K562 (cell line): ENCODE data around the gene ZNF652. TPM values are rescaled to one million over a fixed set of nuclear protein-coding genes. Genes with fewer than 3 reads are reported as not detected.

Experiments used
- ATAC-seq: fragments of 200-7000 bp; cut with Tn5 transposase; 3 replicates; pipeline ENCODE4 v1.9.1; 2020; ENCODE audit warnings: moderate library complexity
- BruUV-seq: library from RNA; stranded (reverse); fragments of 400-500 nt; replicated peaks from 2 replicates; lab custom pipeline; 2021; lab: Mats Ljungman, UMichigan
- CTCF ChIA-PET: fragments of 300-600 bp; formaldehyde crosslinking; extraction: SDS; loops from one replicate; lab custom pipeline; 2021; ENCODE audit warnings: low intra/inter-chr PET ratio; lab: Yijun Ruan, JAX
- POLR2A ChIA-PET: fragments of 300-600, 350-650 bp; sonication (Branson Sonifier 250); formaldehyde crosslinking; extraction: SDS; loops from one replicate; lab custom pipeline; 2021; ENCODE audit warnings: antibody characterized with exemption, inconsistent platforms; lab: Yijun Ruan, JAX
- DNase-seq, 4 experiments: peaks; one replicate each; pipeline versions ENCODE4 v3.0.0 to v3.0.0-alpha.2; 2011 to 2018; ENCODE audit warnings: low spot score in 3 of 4, mixed read lengths in 3 of 4; ENCODE audit errors: extremely low read depth in 1 of 4
- FAIRE-seq: peaks from 2 replicates; lab custom pipeline; 2011; peaks lifted over from hg19 to GRCh38; lab: Jason Lieb, UNC
- H2AFZ ChIP-seq: 2 replicates; pipeline ENCODE4 v1.6.0; 2011; ENCODE audit warnings: low read depth, low read length, control low read depth, inconsistent platforms
- H3K27ac ChIP-seq: fragments of 200-600 bp; 3 replicates; pipeline ENCODE4 v1.8.0; 2011; ENCODE audit warnings: low read depth, mild to moderate bottlenecking, control low read depth, inconsistent platforms, low read length, moderate library complexity, mixed read lengths; ENCODE audit errors: extremely low read depth
- H3K27me3 ChIP-seq, 2 experiments: fragments of 300-600 bp in 1 of 2; 2 replicates in 1 of 2; 3 replicates in 1 of 2; pipeline versions ENCODE4 v1.6.0 to v1.8.0; 2011; ENCODE audit warnings: inconsistent platforms in 2 of 2, low read length in 2 of 2, mild to moderate bottlenecking in 1 of 2, mixed read lengths in 1 of 2, moderate library complexity in 1 of 2; ENCODE audit not compliant: control insufficient read depth in 2 of 2, insufficient read depth in 2 of 2
- H3K36me3 ChIP-seq: fragments of 300-600 bp; 3 replicates; pipeline ENCODE4 v1.8.0; 2011; ENCODE audit warnings: mild to moderate bottlenecking, low read length, inconsistent platforms; ENCODE audit not compliant: control insufficient read depth, insufficient read depth
- H3K4me1 ChIP-seq, 2 experiments: fragments of 200-600 bp in 1 of 2; replicated peaks in 1 of 2; 2 replicates in 1 of 2; 3 replicates in 1 of 2; pipeline versions ENCODE4 v1.5.1 to v1.8.0; 2011; ENCODE audit warnings: inconsistent platforms in 2 of 2, low read length in 2 of 2, mild to moderate bottlenecking in 1 of 2, mixed read lengths in 1 of 2, moderate library complexity in 1 of 2; ENCODE audit not compliant: control insufficient read depth in 2 of 2, insufficient read depth in 2 of 2
- H3K4me2 ChIP-seq: 2 replicates; pipeline ENCODE4 v1.6.1; 2011; ENCODE audit warnings: low read length, control low read depth, inconsistent platforms, mixed read lengths; ENCODE audit not compliant: insufficient read depth
- H3K4me3 ChIP-seq: fragments of 200-600 bp; sonication (generic), shearing (Covaris generic); 2 replicates; pipeline ENCODE4 v1.5.1; 2016; ENCODE audit warnings: control low read depth, inconsistent platforms
- H3K79me2 ChIP-seq: fragments of 200-600 bp; 3 replicates; pipeline ENCODE4 v1.8.0; 2011; ENCODE audit warnings: low read length, inconsistent platforms; ENCODE audit not compliant: control insufficient read depth, insufficient read depth
- H3K9ac ChIP-seq, 2 experiments: 2 replicates each; pipeline versions ENCODE4 v1.6.0 to v1.6.1; 2011; ENCODE audit warnings: low read depth in 2 of 2, low read length in 2 of 2, control low read depth in 1 of 2, inconsistent platforms in 1 of 2, mild to moderate bottlenecking in 1 of 2, mixed read lengths in 1 of 2; ENCODE audit not compliant: insufficient read depth in 1 of 2
- H3K9me1 ChIP-seq: one replicate; pipeline ENCODE4 v1.6.0; 2011; ENCODE audit warnings: inconsistent platforms, mild to moderate bottlenecking, low read length, moderate library complexity; ENCODE audit not compliant: control insufficient read depth, insufficient read depth
- H3K9me3 ChIP-seq: replicated peaks from 2 replicates; pipeline ENCODE4 v1.5.1; 2011; ENCODE audit warnings: low read depth, low read length, inconsistent platforms; ENCODE audit not compliant: control insufficient read depth, insufficient read depth
- H4K20me1 ChIP-seq: replicated peaks from 2 replicates; pipeline ENCODE4 v1.6.1; 2011; ENCODE audit warnings: low read length, inconsistent platforms, mixed read lengths; ENCODE audit not compliant: control insufficient read depth, insufficient read depth
- CC2D1A ChIP-seq: fragments of 450-650 bp; IDR thresholded peaks from 2 replicates; pipeline ENCODE4 v1.6.1; 2017; ENCODE audit warnings: mild to moderate bottlenecking
- DDX20 ChIP-seq: fragments of 450-650 bp; IDR thresholded peaks from 2 replicates; pipeline ENCODE4 v1.6.1; 2016; ENCODE audit warnings: missing genetic modification characterization, low read depth, mild to moderate bottlenecking, missing compliant biosample characterization, moderate library complexity
- DPF2 ChIP-seq: fragments of 450-650 bp; IDR thresholded peaks from 2 replicates; pipeline ENCODE4 v1.6.1; 2016
- FOXM1 ChIP-seq, 2 experiments: fragments of 450-650 bp in 1 of 2; sonication (generic) in 1 of 2; formaldehyde crosslinking in 1 of 2; IDR thresholded peaks; 2 replicates each; pipeline versions ENCODE4 v1.6.1 to v1.9.0; 2017 to 2022; ENCODE audit warnings: low read depth in 2 of 2, mild to moderate bottlenecking in 2 of 2, missing genetic modification reagents in 1 of 2, moderate library complexity in 1 of 2
- GABPA ChIP-seq: fragments of 200-800 bp; sonication (Bioruptor generic); conservative IDR thresholded peaks from 2 replicates; pipeline ENCODE4 v1.6.1; 2016; ENCODE audit warnings: low read depth, missing genetic modification characterization, missing compliant biosample characterization
- KLF6 ChIP-seq: fragments of 250-450 bp; sonication (Bioruptor Pico); IDR thresholded peaks from 2 replicates; pipeline ENCODE4 v1.4.0; 2020; ENCODE audit warnings: mild to moderate bottlenecking, moderate library complexity, borderline replicate concordance
- L3MBTL2 ChIP-seq: fragments of 450-650 bp; IDR thresholded peaks from 2 replicates; pipeline ENCODE4 v1.6.1; 2016; ENCODE audit warnings: mild to moderate bottlenecking, moderate library complexity
- MTA3 ChIP-seq: fragments of 450-650 bp; formaldehyde crosslinking; IDR thresholded peaks from 2 replicates; pipeline ENCODE4 v1.6.1; 2017; ENCODE audit warnings: mild to moderate bottlenecking, borderline replicate concordance
- NR4A1 ChIP-seq, 2 experiments: fragments of 250-450 bp in 1 of 2; fragments of 450-650 bp in 1 of 2; sonication (Bioruptor Pico) in 1 of 2; IDR thresholded peaks; 2 replicates each; pipeline versions ENCODE4 v1.4.0 to v1.6.1; 2016 to 2020; ENCODE audit warnings: mild to moderate bottlenecking in 2 of 2, missing compliant biosample characterization in 1 of 2, missing genetic modification characterization in 1 of 2, moderate library complexity in 1 of 2
- PTBP1 ChIP-seq: fragments of 200-400 bp; formaldehyde crosslinking; IDR thresholded peaks from 2 replicates; pipeline ENCODE4 v1.6.1; 2017; ENCODE audit warnings: low read depth, low read length
- SMAD4 ChIP-seq: fragments of 250-450 bp; sonication (Bioruptor Pico); conservative IDR thresholded peaks from 2 replicates; pipeline ENCODE4 v1.8.0; 2021; ENCODE audit warnings: inconsistent platforms, mild to moderate bottlenecking, moderate library complexity
- XRCC4 ChIP-seq: IDR thresholded peaks from one replicate; pipeline ENCODE4 v1.6.1; 2011; ENCODE audit not compliant: insufficient read depth, insufficient read length; ENCODE audit errors: extremely low read depth
- ZKSCAN3 ChIP-seq: fragments of 250-450 bp; sonication (Bioruptor Pico); IDR thresholded peaks from 2 replicates; pipeline ENCODE4 v1.4.0; 2020
- ZNF143 ChIP-seq: sonication (generic); formaldehyde crosslinking; IDR thresholded peaks from 2 replicates; pipeline ENCODE4 v1.9.0; 2022; ENCODE audit warnings: mild to moderate bottlenecking, missing genetic modification reagents
- ZNF224 ChIP-seq: sonication (generic); formaldehyde crosslinking; IDR thresholded peaks from 2 replicates; pipeline ENCODE4 v1.8.0; 2022; ENCODE audit warnings: mild to moderate bottlenecking, missing genetic modification reagents
- ZNF79 ChIP-seq: fragments of 250-450 bp; sonication (Bioruptor Pico); IDR thresholded peaks from 2 replicates; pipeline ENCODE4 v1.4.0; 2020; ENCODE audit warnings: low read depth, mild to moderate bottlenecking, moderate library complexity
- WGBS: fragments of 100-300 bp; shearing (Covaris generic); methylation state at CpG from one replicate; pipeline ENCODE4 v1.1.6; 2016; ENCODE audit warnings: low coverage, mixed read lengths; ENCODE audit not compliant: insufficient coverage; ENCODE audit errors: missing lambda C conversion rate; 5-methylcytosine and 5-hydroxymethylcytosine counted together
- in situ Hi-C: fragments of 300-500 bp; cut with MboI; formaldehyde crosslinking; loops from 4 replicates; pipeline ENCODE4 v1.15.0; 2018; ENCODE audit warnings: inconsistent platforms, mixed read lengths
- intact Hi-C: fragments of 100-400 bp; cut with micrococcal nuclease; formaldehyde crosslinking; loops from 2 replicates; pipeline ENCODE4 v1.14.2; 2022
- polyA plus RNA-seq, 8 experiments: library from polyadenylated mRNA; depleted of rRNA in 4 of 8; stranded (reverse) in 5 of 8; unstranded in 3 of 8; fragments of >200 nt; fragmentation: Nextera tagmentation in 2 of 8; fragmentation: Illumina TruSeq in 1 of 8; extraction: Ambion mirVana in 2 of 8; extraction: Trizol in 1 of 8; gene quantifications; 2 replicates each; pipeline versions ENCODE4 v1.2.1 to v1.2.3, GENCODE V29; 2011 to 2014; ENCODE audit warnings: inconsistent platforms in 1 of 8, missing spikeins in 1 of 8
- total RNA-seq, 7 experiments: library from RNA; depleted of rRNA in 6 of 7; stranded (reverse); fragments of >200 nt in 6 of 7; fragmentation: Illumina TruSeq in 2 of 7; extraction: Trizol in 2 of 7; gene quantifications; 2 replicates each; pipeline versions ENCODE4 v1.2.1 to v1.2.3, GENCODE V29; 2011 to 2021; ENCODE audit warnings: low replicate concordance in 1 of 7
- TF ChIP-seq, protein P1 (sequence below), 2 experiments: fragments of 450-650 bp; IDR thresholded peaks; 2 replicates each; pipeline ENCODE4 v1.6.1; 2016
- TF ChIP-seq, protein P2 (sequence below): conservative IDR thresholded peaks from 2 replicates; pipeline ENCODE4 v1.6.1; 2011; ENCODE audit warnings: low read depth, mild to moderate bottlenecking, low read length; ENCODE audit not compliant: control insufficient read depth

ZNF652 gene
- total and polyA plus RNA-seq, 9 of the 15 experiments (the other 6 are each of a cell fraction or from before 2014, with no cell fraction given), result 5.1 to 15.5 (median 7.8) TPM

- Histone ChIP-seq H3K9me1 (peaks cover 5% of the 10 kb centered on the region), H3K4me3 (peak overlapping the region; percentile 25), H3K27me3 (no peaks in the 10 kb centered on the region), H3K9ac (peak overlapping the region; percentile 30 to 73; a peak in 3 of 4 replicates), H3K4me1 (peaks cover 20 to 38% of the 10 kb centered on the region in 2 experiments), H3K27ac (peak overlapping the region; percentile 65), H3K36me3 (no peaks in the 10 kb centered on the region), H3K79me2 (no peaks in the 10 kb centered on the region), H3K9me3 (no peaks in the 10 kb centered on the region), H2AFZ (peak overlapping the region; percentile 98), H4K20me1 (no peaks in the 10 kb centered on the region), H3K4me2 (peak overlapping the region; percentile 65)
- CTCF ChIA-PET, result interaction anchor here (0.6 kb wide), 1 partner anchor 74 kb away, joined by 3 read pairs; no protein-coding TSS in a partner anchor
- 37% methylated on average over 9 of the region's 9 CpGs for WGBS
- DNase-seq (peak; percentile 37 to 74 (median 60)), FAIRE-seq (peak; percentile 91), ATAC-seq (peak; percentile 77)
- POLR2A ChIA-PET, result interaction anchor here (1.5 kb wide), 1 partner anchor 11 kb away, joined by 3 read pairs; no protein-coding TSS in a partner anchor
- in situ Hi-C loops, result no loop called here
- intact Hi-C loops, result no loop called here
- TSS peak; percentile 86 for BruUV-seq
- TF ChIP-seq ZNF143 (CRISPR knock-in tag) (no peak), PTBP1 (no peak), MTA3 (peak; percentile 48; the same call in 1 of the 2 replicates), L3MBTL2 (peak; percentile 55), SMAD4 (peak; percentile 71), DPF2 (peak; percentile 45; the same call in 1 of the 2 replicates), NR4A1 (CRISPR knock-in tag; IDR thresholded peaks at IDR 0.05) (no peak), NR4A1 (tag; IDR thresholded peaks at IDR 0.05) (0 out of 2 replicates have a peak, but pooled peaks have one; percentile 30), KLF6 (0 out of 2 replicates have a peak, but pooled peaks have one; percentile 1), ZNF79 (CRISPR knock-in tag) (0 out of 2 replicates have a peak, but pooled peaks have one; percentile 49), XRCC4 (no peak), ZNF224 (CRISPR knock-in tag) (no peak), CC2D1A (peak; percentile 30; the same call in 1 of the 2 replicates), DDX20 (tag) (no peak), ZKSCAN3 (CRISPR knock-in tag) (no peak), FOXM1 (IDR thresholded peaks at IDR 0.05; ENCODE audit: low read depth) (peak; percentile 98), FOXM1 (CRISPR knock-in tag; IDR thresholded peaks at IDR 0.05; ENCODE audit: low read depth) (peak; percentile 96; the same call in 1 of the 2 replicates), GABPA (tag) (peak; percentile 80)
- TF ChIP-seq, protein P1, sequence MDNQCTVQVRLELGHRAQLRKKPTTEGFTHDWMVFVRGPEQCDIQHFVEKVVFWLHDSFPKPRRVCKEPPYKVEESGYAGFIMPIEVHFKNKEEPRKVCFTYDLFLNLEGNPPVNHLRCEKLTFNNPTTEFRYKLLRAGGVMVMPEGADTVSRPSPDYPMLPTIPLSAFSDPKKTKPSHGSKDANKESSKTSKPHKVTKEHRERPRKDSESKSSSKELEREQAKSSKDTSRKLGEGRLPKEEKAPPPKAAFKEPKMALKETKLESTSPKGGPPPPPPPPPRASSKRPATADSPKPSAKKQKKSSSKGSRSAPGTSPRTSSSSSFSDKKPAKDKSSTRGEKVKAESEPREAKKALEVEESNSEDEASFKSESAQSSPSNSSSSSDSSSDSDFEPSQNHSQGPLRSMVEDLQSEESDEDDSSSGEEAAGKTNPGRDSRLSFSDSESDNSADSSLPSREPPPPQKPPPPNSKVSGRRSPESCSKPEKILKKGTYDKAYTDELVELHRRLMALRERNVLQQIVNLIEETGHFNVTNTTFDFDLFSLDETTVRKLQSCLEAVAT (IDR thresholded peaks at IDR 0.05), result no peak
- TF ChIP-seq, protein P2, sequence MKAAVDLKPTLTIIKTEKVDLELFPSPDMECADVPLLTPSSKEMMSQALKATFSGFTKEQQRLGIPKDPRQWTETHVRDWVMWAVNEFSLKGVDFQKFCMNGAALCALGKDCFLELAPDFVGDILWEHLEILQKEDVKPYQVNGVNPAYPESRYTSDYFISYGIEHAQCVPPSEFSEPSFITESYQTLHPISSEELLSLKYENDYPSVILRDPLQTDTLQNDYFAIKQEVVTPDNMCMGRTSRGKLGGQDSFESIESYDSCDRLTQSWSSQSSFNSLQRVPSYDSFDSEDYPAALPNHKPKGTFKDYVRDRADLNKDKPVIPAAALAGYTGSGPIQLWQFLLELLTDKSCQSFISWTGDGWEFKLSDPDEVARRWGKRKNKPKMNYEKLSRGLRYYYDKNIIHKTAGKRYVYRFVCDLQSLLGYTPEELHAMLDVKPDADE, result 0 out of 2 replicates have a peak, but pooled peaks have one; percentile 42
These were observed 28.7 kb upstream of the ZNF652 start for GRCh38 chr17:49390548-49391324.
